HG03439 (cell line): ENCODE measurements around the gene PLIN5.

Experiments
- ATAC-seq: cut with Tn5 transposase; IDR thresholded peaks from one replicate; pipeline ENCODE4 v1.9.1; 2021; ENCODE audit warnings: mild to moderate bottlenecking, moderate library complexity; ENCODE audit not compliant: unreplicated experiment

PLIN5 gene

DNA sequence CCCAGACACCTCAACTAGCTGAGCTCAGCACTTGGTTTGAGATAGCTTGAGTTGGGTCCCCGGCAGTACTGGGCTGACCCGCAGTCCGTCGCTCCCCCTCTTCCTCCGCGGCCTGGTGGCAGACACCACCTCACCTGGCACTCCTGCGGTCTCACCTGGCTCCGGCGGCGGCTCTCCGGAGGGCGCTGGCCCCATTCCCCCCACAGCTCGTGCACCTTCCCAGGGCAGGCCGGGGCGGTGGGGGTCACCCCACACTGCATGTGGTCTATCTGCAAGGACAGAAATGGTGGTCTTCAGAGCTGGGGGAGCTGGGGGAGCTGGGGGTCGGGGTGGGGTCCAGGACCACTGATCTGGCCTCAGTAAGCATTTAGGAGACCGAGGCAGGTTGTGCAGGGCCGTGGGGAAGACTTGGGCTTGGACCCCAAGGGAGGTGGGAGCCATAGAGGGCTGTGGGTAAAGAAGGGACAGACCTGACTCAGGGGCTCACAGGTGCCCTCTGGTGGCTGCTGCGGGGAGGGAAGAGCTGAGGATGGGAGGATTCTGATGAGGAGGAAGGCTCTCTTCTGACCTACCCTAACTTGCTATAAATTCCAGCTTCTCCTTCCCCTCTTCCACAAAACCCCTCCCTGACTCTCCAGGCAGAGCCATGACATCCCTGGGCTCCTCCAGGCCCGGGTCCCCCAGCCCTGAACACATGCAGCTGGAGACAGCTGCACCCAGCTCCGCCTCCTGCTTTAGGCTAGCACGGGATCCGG is 10.0 kb downstream of the PLIN5 start:
- no peak for ATAC-seq

DNA sequence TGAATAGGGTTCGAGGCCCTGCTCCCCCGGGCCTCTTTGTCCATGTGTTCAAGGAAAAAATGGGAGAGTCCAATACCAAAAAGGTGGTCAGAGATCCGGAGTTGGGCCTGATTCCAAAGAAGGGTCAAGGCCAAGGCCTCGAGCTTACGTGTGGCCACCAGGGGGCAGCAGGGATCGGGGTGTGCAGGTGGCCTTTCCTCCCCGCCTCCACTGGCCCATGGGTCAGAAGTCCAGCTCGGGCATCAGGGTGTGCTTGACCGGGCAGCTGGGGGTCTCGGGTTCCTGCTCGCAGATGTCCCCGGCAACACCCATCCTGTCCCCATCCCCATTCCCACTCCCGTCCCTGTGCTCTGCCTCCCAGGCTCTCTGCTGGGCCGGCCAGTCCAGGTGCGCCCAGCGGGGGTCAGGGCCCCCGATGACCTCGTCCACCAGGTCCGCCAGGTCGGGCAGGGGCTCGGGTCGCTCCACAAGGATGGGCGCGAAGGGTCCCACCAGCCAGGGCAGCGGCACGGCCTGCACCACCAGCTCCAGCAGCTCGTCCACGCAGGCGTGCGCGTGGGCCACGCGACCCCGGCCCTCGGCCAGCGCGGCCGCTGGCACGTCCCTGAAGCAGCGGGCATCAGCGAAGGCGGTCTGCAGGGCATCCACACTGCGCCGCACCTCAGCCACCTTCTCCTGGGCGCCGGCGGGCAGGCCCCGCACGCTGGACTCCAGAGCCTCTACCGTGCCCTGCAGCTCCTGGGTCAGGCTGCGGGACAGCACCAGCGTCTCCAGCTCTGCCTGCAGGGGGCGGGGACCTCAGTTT is 11.5 kb downstream of the PLIN5 start:
- no peak for ATAC-seq

DNA sequence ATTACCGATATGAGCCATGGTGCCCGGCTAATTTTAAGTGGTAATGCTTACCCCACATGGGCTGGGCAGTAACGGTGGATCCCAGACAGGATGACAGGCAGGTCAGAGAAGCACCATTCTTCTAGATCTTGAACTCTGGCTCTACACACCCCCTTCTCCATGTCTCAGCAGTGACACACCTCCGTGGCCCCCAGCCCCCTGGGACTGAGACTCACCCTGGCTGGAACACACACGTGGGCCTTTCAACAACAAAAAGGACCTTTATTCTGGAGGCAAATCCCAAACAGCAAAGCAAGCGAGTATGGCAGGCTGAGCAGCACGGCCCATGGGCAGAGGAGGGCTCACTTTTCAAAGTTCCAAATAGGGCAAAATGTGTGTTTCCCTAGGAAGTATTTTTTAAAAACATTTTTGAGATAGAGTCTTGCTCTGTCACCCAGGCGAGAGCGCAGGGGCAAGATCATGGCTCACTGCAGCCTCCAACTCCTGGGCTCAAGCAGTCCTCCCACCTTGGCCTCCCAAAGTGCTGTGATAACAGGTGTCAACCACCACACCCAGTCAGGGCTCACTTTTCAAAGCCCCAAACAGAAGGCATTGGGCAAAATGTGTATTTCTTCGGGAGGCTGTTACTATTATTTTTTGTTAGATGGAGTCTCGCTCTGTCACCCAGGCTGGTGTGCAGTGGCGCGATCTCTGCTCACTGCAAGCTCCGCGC is 12.6 kb downstream of the PLIN5 start:
- ATAC-seq = no peak

DNA sequence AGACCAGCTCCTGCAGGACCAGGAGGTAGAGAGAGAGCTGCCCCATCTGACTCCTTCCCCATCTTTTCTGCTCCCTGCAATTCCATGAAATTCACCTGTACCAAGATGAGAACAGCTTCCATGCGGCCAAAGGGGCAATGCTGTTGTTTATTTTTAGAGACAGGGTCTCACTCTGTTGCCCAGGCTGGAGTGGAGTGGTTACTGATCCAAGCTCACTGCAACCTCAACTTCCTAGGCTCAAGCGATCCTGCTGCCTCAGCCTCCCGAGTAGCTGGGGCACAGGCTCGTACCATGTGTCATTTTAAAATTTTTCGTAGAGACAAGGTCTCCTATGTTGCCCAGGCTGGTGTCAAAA is 13.2 kb downstream of the PLIN5 start:
- ATAC-seq = no peak

DNA sequence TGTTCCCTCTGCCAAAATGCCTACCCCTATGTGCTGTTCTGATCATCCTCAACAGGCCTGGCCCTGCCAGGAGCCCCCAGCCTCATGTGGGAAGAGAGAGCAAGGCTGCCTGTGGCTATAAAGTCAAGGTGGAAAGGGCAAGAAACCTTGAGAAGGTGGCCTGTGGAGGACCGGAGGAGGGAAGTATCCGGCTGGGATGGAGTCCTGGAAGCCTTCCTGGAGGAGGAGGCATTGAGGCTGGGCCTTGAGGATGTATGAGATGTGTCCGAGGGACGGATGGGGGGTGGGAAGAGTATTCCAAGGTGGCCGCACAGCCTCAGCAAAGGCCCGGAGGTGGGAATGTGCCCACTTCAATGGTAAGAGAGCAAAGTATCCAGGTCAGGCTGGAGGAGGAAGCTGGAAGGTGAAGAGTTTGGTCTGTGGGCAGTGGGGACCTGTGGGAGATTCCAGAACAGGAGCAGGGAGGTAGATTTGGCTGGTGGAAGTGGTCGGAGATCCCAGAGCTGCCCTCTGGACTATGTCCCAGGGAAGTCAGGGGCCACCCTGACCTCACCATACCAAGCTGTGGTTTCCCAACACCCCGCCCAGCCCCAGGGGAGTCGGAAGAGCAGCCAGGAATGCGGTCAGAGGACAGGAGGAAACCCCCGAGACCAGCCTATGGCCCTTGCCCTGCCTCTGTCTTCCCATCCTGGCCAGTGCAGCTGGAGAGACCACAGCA is 13.7 kb downstream of the PLIN5 start:
- no peak for ATAC-seq

DNA sequence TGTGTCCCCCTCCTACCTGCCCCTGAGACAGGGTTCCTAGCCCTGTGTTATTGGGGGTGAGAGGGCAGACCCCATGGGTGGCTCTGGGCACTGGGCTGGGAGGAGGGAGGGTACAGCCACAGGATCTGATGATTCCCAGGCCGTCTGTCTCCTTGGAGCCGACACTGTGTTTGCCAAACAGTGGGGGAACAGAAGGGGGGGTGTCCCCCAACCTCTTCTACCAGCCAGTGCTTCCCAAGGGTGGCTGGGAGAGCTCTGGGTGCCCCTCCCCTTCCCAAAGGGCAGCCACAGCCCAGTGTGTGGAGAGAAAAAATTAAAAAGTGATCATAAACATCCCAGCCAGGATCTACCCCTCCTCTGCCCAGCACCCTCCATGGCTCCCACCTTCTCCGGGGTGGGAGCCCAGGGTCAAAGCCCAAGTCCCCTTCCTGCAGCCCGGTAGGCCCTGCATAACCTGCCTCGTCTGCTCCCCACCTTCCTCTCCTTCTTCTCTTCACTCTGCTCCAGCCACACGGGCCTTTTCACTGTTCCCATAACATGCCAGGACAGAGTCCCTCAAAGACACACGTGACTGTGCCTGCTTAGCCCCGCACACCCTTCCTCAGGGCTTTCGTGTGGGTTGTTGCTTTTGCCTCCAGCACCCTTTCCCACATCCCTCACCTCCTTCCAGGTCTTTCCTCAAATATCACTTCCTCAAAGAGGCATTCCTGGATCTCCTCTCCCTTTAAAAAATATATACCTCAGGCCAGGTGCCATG is 15.3 kb downstream of the PLIN5 start:
- no peak for ATAC-seq

DNA sequence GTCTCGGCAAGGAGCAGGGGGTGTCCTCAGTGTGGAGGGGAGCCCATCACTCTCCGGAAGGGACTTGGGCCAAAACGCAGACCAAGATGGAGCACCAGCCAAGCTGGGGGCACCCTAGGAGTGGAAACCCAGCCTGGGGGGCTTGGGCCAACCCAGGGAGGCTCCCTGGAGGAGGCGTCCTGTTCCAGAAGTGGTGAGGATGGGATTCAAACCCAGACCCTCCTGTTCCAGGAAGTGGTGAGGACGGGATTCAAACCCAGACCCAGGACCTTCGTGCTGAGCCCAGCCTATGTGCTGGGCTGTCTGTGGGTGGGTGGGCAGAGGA is 15.9 kb downstream of the PLIN5 start:
- ATAC-seq = no peak

DNA sequence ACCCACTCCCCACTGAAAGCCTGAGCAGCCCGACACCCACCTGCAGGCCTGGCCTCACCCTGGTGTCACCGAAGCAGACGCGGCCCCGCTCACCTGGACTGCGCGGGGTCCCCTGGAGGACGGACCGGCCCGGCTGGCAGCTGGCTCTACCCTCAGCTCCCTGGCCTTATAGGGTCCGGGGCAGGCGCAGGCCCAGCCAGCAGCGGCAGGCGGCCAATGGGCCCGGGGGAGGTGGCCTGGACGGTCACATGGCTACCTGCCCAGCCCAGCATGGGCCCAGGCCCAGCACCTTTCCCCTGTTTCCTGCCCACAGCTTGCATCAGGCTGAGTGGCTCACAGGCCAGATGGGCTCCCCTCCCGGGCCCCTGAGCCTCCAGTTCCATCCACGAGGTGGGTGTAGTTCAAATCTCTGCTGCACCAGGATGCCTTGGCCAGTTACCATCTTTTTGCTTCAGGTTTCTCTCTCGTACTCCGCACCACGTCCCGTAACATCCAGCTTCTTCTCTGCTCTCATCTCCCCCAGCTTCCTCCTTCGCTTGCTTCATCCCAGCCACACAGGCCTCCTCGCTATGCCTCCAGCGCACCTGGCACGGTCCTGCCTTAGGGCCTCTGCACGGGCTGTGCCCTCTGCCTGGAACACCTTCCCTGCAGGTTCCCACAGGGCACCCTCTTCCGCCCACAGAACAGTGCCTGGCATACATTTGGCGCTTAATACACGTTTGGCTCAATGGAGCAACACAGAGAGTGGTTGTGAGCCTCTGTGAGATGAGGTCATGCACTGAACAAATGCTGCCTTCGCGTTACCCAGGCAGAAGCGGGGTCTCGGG is 16.5 kb downstream of the PLIN5 start, which contains the start of gene PLIN4:
PLIN4 (minus strand) TSS at position 142 of the 827 bp plus-strand sequence. CDS start 214 bp downstream, outside the sequence.
- no peak for ATAC-seq

DNA sequence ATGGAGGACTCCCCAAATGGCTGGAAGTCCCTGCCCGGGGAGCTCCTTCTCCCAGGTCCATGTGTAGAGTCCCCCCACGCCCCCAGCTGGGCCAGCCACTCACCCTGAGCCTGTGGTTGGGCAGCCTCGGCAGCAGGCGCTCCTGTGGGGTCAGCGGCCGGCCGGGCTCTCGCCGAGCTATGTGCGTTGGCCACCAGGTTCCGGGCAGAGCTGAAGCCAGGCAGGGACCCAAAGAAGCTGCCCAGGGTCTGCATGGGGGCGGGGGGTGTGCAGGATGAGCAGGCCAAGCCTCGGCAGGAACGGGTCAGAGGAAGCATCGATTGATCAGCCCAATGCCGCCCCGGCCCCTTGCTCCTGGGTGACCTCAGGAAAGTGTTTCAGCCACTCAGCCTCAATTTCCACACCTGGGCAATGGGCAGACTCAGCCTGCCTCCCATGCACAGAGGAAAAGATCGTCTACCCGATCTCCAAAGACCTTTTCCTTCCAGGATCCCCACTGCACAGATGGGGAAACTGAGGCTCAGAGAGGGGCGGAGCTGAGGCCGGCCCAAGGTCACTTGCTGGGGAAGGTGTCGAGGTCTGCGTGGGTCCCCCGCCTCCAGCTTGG is 17.5 kb downstream of the PLIN5 start:
- no peak for ATAC-seq

DNA sequence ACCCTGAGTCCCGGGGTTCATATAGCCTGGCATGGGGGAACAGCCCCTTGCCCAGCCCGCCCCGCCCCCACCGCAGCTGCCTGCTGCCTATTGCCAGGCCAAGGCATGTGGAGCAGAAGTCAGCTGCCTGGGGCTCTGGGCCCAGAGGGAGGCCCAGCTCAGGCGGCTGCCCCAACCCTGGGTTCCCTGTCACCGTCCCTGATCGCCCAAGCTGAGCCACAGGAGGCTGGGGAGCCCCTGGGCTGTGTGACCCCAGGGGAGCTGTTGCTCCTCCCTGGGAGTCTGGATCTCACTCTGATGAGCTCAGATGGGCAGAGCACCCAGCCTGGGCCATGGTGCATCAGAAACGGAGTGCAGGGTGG is 18.1 kb downstream of the PLIN5 start:
- no peak for ATAC-seq

DNA sequence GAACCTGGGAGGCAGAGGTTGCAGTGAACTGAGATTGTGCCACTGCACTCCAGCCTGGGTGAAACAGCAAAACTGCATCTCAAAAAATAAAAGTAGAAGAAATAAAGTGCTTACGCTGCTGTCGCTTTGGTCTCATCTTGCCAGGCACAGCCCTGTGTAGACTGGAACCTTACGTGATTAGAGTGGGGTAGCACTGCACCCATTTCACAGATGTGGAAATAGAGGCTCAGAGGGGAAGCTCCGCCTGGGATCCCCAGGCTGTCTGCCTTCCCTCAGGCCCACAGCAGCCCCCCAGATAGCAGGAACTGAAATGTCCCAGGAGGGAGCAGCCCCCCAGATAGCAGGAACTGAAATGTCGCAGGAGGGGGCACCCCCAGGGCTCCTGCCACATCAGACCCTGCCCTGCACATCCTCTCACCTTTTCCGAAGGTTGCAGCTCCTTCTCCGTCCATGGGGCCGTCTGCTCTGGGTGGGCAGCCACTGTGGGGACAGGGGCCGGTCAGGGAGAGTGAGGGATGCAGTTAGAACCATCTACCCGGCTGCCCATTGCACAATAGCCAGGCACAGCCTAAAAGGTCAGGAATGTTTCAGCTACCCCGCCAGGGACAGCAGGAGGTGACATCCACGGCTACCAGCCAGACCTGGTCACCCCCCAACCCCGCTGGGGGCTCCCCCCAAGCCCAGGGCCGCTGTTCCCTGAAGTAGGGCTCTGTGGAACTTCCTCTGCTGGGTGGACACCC is 18.7 kb downstream of the PLIN5 start:
- no peak for ATAC-seq

DNA sequence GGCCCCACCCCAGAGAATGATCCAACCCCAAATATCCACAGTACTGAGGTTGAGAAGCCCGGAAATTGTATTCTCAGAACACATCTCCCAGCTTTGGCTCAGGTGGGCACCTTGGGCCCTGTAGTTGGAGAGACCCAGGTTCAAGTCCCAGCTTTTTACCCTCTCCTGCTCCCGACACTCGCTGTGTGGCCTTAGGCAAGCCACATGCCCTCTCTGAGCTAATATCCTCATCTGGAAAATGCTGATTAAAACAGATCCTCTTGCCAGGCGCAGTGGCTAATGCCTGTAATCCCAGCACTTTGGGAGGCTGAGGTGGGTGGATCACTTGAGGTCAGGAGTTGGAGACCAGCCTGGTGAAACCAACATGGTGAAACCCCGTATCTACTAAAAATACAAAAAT is 19.3 kb downstream of the PLIN5 start:
- no peak for ATAC-seq

DNA sequence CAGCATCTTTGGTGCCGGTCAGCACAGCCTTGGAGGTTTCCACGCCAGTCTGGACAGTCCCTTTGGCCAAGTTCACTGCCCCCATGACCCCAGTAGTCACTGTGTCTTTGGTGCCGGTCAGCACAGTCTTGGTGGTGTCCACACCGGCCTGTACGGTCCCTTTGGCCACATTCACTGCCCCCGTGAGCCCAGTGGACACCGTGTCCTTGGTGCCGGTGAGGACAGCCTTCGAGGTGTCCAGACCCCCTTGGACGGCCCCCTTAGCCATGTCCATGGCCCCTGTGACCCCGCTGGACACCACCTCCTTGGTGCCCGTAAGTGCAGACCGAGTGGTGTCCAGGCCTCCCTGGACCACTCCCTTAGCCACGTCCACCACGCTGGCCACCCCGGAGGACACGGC is 21.8 kb downstream of the PLIN5 start:
- ATAC-seq = no peak

DNA sequence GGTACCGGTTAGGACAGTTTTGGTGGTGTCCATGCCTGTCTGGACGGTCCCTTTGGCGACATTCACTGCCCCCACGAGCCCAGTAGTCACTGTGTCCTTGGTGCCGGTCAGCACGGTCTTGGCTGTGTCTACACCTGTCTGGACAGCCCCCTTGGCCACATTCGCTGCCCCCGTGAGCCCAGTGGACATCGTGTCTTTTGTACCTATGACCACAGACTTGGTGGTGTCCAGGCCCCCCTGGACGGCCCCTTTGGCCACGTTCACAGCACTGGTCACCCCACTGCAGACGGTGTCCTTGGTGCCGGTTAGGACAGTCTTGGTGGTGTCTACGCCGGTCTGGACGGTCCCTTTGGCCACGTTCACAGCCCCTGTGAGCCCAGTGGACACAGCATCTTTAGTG is 23.0 kb downstream of the PLIN5 start:
- ATAC-seq = no peak

DNA sequence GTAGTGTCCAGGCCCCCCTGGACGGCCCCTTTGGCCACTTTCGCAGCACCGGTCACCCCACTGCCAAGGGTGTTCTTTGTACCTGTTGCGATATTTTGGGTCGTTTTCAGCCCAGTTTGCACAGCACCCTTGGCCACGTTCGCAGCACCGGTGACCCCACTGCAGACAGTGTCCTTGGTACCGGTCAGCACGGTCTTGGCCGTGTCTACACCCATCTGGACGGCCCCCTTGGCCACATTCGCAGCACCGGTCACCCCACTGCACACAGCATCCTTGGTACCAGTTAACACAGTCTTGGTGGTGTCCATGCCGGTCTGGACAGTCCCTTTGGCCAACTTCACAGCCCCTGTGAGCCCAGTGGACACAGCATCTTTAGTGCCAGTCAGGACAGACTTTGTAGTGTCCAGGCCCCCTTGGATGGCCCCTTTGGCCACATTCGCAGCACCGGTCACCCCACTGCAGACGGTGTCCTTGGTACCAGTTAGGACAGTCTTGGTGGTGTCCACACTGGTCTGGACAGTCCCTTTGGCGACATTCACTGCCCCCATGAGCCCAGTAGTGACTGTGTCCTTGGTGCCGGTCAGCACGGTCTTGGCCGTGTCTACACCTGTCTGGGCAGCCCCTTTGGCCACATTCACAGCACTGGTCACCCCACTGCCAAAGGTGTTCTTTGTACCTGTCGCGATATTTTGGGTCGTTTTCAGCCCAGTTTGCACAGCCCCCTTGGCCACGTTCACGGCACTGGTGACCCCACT is 23.5 kb downstream of the PLIN5 start:
- no peak for ATAC-seq

DNA sequence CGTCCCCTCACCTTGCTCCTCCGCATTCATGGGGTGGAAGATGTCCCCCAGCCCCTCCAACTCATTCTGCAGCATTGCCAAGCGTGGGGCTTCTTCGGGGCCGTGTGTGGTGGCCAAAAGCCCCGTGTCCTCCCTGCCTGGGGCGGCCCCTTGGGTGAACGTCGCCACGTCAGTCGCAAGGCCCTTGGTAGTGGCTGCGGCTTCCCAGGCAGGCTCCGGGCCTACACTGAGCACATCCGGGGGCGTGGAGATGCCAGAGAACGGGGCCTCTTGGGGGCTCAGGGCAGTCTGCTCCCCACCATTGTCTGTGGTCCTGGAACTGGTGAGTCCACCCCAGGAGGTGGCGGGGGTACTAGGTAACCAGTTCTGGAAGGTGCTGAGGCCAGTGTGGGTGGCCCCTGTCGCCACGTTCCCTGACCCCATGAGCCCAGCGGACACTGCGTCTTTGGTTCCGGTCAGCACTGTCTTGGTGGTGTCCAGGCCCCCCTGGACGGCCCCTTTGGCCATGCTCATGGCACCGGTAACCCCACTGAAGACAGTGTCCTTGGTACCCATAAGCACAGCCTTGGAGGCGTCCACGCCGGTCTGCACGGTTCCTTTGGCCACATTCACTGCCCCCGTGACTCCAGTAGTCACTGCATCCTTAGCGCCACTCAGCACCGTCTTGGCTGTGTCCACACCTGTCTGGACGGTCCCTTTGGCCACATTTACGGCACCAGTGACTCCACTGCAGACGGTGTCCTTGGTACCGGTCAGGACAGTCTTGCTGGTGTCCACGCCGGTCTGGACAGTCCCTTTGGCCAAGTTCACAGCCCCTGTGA is 24.4 kb downstream of the PLIN5 start:
- ATAC-seq = no peak

DNA sequence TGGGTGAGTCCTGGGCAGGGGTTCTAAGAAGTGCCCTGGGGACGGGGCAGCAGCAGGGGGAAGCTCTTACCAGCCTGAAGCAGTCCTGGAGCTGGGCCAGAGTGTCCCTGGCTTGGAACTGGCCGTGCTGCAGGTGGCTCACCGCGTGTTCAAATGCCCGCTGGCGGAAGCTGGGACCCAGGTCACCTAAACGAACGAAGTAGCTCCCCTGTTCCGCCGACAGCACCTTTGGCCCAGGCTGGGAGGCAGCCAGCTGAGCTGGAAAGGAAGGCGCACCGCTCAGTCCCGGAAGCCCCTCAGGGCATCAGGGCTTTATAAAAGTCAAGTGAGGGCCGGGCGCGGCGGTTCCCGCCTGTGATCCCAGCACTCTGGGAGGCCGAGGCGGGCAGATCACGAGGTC is 26.3 kb downstream of the PLIN5 start:
- ATAC-seq = no peak
